Measurements from ENCODE around the gene AFF1. TPM values are rescaled to one million over a fixed set of nuclear protein-coding genes. Genes with fewer than 3 reads are reported as not detected.

The AFF1 gene
- total and polyA plus RNA-seq, 2 of the 4 experiments (the other 2 are of a cell fraction) = 7.0 to 9.6 TPM

GRCh38 chr4:87118421-87118820 is 183.6 kb downstream of the AFF1 start:
- Histone ChIP-seq H2BK20ac (ENCODE audit: low read depth, low read length) (peak overlapping the region; percentile 30; the same call in 1 of the 2 replicates), H3K18ac (ENCODE audit: low read depth, low read length) (peak overlapping the region; percentile 79; the same call in 1 of the 2 replicates), H3K14ac (replicated peaks; ENCODE audit: low read depth, low read length) (peak overlapping the region; percentile 72), H3K36me3 (ENCODE audit: control insufficient read depth, insufficient read depth, low read length) (peaks cover 17% of the 10 kb centered on the region), H3K79me1 (ENCODE audit: low read depth in 1 of 2, low read length in 2 of 2) (peaks cover 36 to 47% of the 10 kb centered on the region in 2 experiments), H4K8ac (ENCODE audit: low read depth in 2 of 2, low read length in 2 of 2) (peak overlapping the region; percentile 71 to 88), H3K4me3 (ENCODE audit: insufficient read depth, low read depth, low read length) (no peak overlapping the region; the same call in 1 of the 2 replicates), H3K23ac (ENCODE audit: low read depth, low read length) (no peak overlapping the region), H4K5ac (ENCODE audit: low read depth, low read length) (peak overlapping the region; percentile 83), H3K4ac (ENCODE audit: low read depth, low read length) (peak overlapping the region; percentile 62), H3K9me3 (ENCODE audit: control insufficient read depth, insufficient read depth, low read length) (no peaks in the 10 kb centered on the region), H3K9ac (ENCODE audit: low read depth, low read length) (peak overlapping the region; percentile 51; the same call in 1 of the 2 replicates), H2BK15ac (ENCODE audit: low read depth, low read length) (peak overlapping the region; percentile 43; the same call in 1 of the 3 replicates), H2AFZ (replicated peaks; ENCODE audit: low read length, poor library complexity) (peak overlapping the region; percentile 4), H3K27me3 (ENCODE audit: control insufficient read depth, insufficient read depth, low read length) (no peaks in the 10 kb centered on the region), H3K9me1 (ENCODE audit: insufficient read depth, low read length) (peaks cover 18% of the 10 kb centered on the region), H3K56ac (ENCODE audit: extremely low read depth, insufficient read depth, low read length) (peak overlapping the region; percentile 36; the same call in 1 of the 2 replicates), H2AK9ac (replicated peaks; ENCODE audit: low read depth, low read length, poor library complexity) (no peak overlapping the region), H4K20me1 (ENCODE audit: insufficient read depth, low read length) (no peaks in the 10 kb centered on the region), H3K4me1 (ENCODE audit: control insufficient read depth, insufficient read depth, low read length) (peaks cover 28% of the 10 kb centered on the region), H3K4me2 (ENCODE audit: low read depth, low read length) (peak overlapping the region; percentile 73), H4K91ac (ENCODE audit: insufficient read depth, low read depth, low read length) (peak overlapping the region; percentile 33), H2BK5ac (ENCODE audit: low read depth, low read length, poor library complexity, severe bottlenecking) (peak overlapping the region; percentile 78), H2BK120ac (ENCODE audit: low read depth, low read length) (peak overlapping the region; percentile 64), H2AK5ac (ENCODE audit: low read depth, low read length) (peak overlapping the region; percentile 88), H3K27ac (ENCODE audit: insufficient read depth, low read length) (peak overlapping the region; percentile 72)
- no peak for DNase-seq
- dilution Hi-C loops (cut with HindIII; ENCODE audit: low sequenced_read_pairs, unreplicated experiment) = no loop called here
- CTCF ChIA-PET = interaction anchor here (1.0 to 1.8 kb wide), 3 partner anchors 14 to 207 kb away, joined by 3 to 6 read pairs (median 3); no protein-coding TSS in a partner anchor
- no TSS peak for BruUV-seq (replicated peaks)
- TF ChIP-seq MAFK (IDR thresholded peaks at IDR 0.05; ENCODE audit: low read depth, low read length) (no peak), POLR2A (IDR thresholded peaks at IDR 0.05; ENCODE audit: low read depth, low read length) (no peak), BHLHE40 (IDR thresholded peaks at IDR 0.05; ENCODE audit: low read depth, low read length) (no peak), RCOR1 (IDR thresholded peaks at IDR 0.05; ENCODE audit: insufficient replicate concordance, low read length) (no peak), MAZ (IDR thresholded peaks at IDR 0.05; ENCODE audit: borderline replicate concordance, low read depth, low read length) (no peak)
- WGBS, 2 experiments (ENCODE audit: extremely low coverage in 2 of 2, insufficient read length in 1 of 2) = no CpG with 5 or more reads among the region's 1 CpG
- intact Hi-C loops (cut with micrococcal nuclease) = loop anchor here (5.0 kb wide), 1 partner anchor 176 kb away; no protein-coding TSS in a partner anchor
- in situ Hi-C loops (cut with MboI; ENCODE audit: low sequenced_read_pairs) = loop anchor here (25.0 kb wide), 1 partner anchor 631 kb away; no protein-coding TSS in a partner anchor
- POLR2A ChIA-PET (ENCODE audit: unreplicated experiment) = no interaction called here
- no peak for ATAC-seq (ENCODE audit: low read depth)

Data from IMR-90 (cell line).